ENCODE results near the gene EMP2. TPM values are rescaled to one million over a fixed set of nuclear protein-coding genes. Genes with fewer than 3 reads are reported as not detected.

Gene EMP2
- total and polyA plus RNA-seq, 2 experiments from 2014 or later: 29.1 to 93.4 TPM

- H3K79me2 ChIP-seq: no peaks in the 10 kb centered on the region
- TF ChIP-seq EZH2phosphoT487 (IDR thresholded peaks at IDR 0.05; ENCODE audit: low read depth, severe bottlenecking, unreplicated experiment): no peak
- TF ChIP-seq CTCF (IDR thresholded peaks at IDR 0.05; ENCODE audit: poor library complexity): no peak
- TF ChIP-seq EZH2 (IDR thresholded peaks at IDR 0.05; ENCODE audit: borderline replicate concordance): no peak
- no peaks in the 10 kb centered on the region for H3K9me2 ChIP-seq (replicated peaks; ENCODE audit: insufficient read depth)
- no peaks in the 10 kb centered on the region for H3K27me3 ChIP-seq
- no peaks in the 10 kb centered on the region for H3K36me3 ChIP-seq (replicated peaks; ENCODE audit: insufficient read depth, low read depth)
- H3K4me1 ChIP-seq (ENCODE audit: insufficient read depth): no peaks in the 10 kb centered on the region
- H2AFZ ChIP-seq: no peak overlapping the region
- DNase-seq (ENCODE audit: low spot score): no peak
- H3K27ac ChIP-seq: no peak overlapping the region
- no peaks in the 10 kb centered on the region for H3K9me3 ChIP-seq (ENCODE audit: low read depth)
- no peaks in the 10 kb centered on the region for H4K20me1 ChIP-seq (ENCODE audit: insufficient read depth, poor library complexity, severe bottlenecking)
- no peak overlapping the region for H3K4me3 ChIP-seq
- H3K4me2 ChIP-seq: no peak overlapping the region
- 95% methylated on average over 3 of the region's 3 CpGs for WGBS (ENCODE audit: low lambda C conversion rate, missing lambda C conversion rate)
Observed at GRCh38 chr16:10556236-10556635, 24.2 kb downstream of the EMP2 start.

GRCh38 chr16:10554569-10554968 is 25.8 kb downstream of the EMP2 start:
- TF ChIP-seq CTCF (IDR thresholded peaks at IDR 0.05; ENCODE audit: poor library complexity) (no peak), EZH2 (IDR thresholded peaks at IDR 0.05; ENCODE audit: borderline replicate concordance) (no peak), EZH2phosphoT487 (IDR thresholded peaks at IDR 0.05; ENCODE audit: low read depth, severe bottlenecking, unreplicated experiment) (no peak)
- DNase-seq (ENCODE audit: low spot score): no peak
- Histone ChIP-seq H2AFZ (no peak overlapping the region), H3K36me3 (replicated peaks; ENCODE audit: insufficient read depth, low read depth) (no peaks in the 10 kb centered on the region), H3K9me3 (ENCODE audit: low read depth) (no peaks in the 10 kb centered on the region), H3K27me3 (no peaks in the 10 kb centered on the region), H3K27ac (no peak overlapping the region), H3K4me1 (ENCODE audit: insufficient read depth) (no peaks in the 10 kb centered on the region), H3K4me2 (no peak overlapping the region), H3K4me3 (no peak overlapping the region), H3K79me2 (no peaks in the 10 kb centered on the region), H3K9me2 (replicated peaks; ENCODE audit: insufficient read depth) (no peaks in the 10 kb centered on the region), H4K20me1 (ENCODE audit: insufficient read depth, poor library complexity, severe bottlenecking) (no peaks in the 10 kb centered on the region)
- 90% methylated on average over 7 of the region's 7 CpGs for WGBS (ENCODE audit: low lambda C conversion rate, missing lambda C conversion rate)

DNA sequence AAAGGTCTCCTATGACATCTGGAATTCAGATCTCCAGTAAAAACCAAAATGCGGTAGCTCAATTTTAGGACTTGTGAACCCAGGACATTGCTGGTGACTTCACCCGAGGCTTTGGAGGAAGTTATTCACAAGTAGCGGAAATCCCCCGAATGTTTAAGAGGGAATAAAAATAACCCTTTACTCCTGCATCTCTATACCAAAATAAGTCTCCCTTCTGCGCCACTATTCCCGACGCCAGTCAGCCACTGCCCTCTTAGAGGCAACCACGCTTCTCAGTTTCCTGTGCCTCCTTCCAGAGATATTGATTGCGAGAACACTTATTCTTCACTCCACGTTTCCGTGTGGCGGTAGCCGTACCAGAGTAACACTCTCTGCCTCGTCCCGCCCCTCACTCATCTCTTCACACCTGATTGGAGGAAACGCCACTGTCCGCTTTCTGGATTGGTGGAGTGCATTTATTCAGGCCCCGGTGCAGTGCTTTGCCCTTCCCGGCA is 27.4 kb downstream of the EMP2 start:
- Histone ChIP-seq H3K4me2 (no peak overlapping the region), H3K36me3 (replicated peaks; ENCODE audit: insufficient read depth, low read depth) (no peaks in the 10 kb centered on the region), H3K4me3 (no peak overlapping the region), H2AFZ (no peak overlapping the region), H3K9me2 (replicated peaks; ENCODE audit: insufficient read depth) (no peaks in the 10 kb centered on the region), H3K9me3 (ENCODE audit: low read depth) (no peaks in the 10 kb centered on the region), H3K4me1 (ENCODE audit: insufficient read depth) (no peaks in the 10 kb centered on the region), H3K27me3 (no peaks in the 10 kb centered on the region), H4K20me1 (ENCODE audit: insufficient read depth, poor library complexity, severe bottlenecking) (no peaks in the 10 kb centered on the region), H3K27ac (no peak overlapping the region), H3K79me2 (no peaks in the 10 kb centered on the region)
- DNase-seq (ENCODE audit: low spot score): no peak
- TF ChIP-seq EZH2phosphoT487 (IDR thresholded peaks at IDR 0.05; ENCODE audit: low read depth, severe bottlenecking, unreplicated experiment) (no peak), EZH2 (IDR thresholded peaks at IDR 0.05; ENCODE audit: borderline replicate concordance) (no peak), CTCF (IDR thresholded peaks at IDR 0.05; ENCODE audit: poor library complexity) (no peak)
- 90% methylated on average over 19 of the region's 19 CpGs for WGBS (ENCODE audit: low lambda C conversion rate, missing lambda C conversion rate)

DNA sequence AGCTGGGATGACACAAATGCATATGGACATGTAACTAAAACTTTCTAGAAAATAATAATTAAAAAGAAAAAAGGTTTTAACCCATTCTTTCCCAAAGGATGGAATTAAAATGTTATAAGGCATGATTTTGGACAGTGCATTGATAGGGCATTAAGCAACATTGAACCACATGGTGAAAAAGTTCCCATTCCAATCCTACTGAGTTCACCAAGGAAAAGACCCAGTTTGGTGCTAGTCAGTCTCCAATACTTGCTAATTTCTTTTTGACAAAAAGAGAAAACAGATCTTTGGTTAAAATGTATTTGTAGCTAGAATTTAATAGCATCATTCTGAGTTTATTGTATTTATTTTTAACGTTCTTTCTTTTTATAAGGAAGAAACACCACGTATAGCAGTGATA is 28.1 kb downstream of the EMP2 start:
- Histone ChIP-seq H3K27me3 (no peaks in the 10 kb centered on the region), H3K9me2 (replicated peaks; ENCODE audit: insufficient read depth) (no peaks in the 10 kb centered on the region), H2AFZ (no peak overlapping the region), H3K79me2 (no peaks in the 10 kb centered on the region), H3K9me3 (ENCODE audit: low read depth) (no peaks in the 10 kb centered on the region), H3K36me3 (replicated peaks; ENCODE audit: insufficient read depth, low read depth) (no peaks in the 10 kb centered on the region), H3K4me3 (no peak overlapping the region), H3K4me2 (no peak overlapping the region), H4K20me1 (ENCODE audit: insufficient read depth, poor library complexity, severe bottlenecking) (no peaks in the 10 kb centered on the region), H3K27ac (no peak overlapping the region), H3K4me1 (ENCODE audit: insufficient read depth) (no peaks in the 10 kb centered on the region)
- 87% methylated on average over 2 of the region's 2 CpGs for WGBS (ENCODE audit: low lambda C conversion rate, missing lambda C conversion rate)
- DNase-seq (ENCODE audit: low spot score): no peak
- TF ChIP-seq EZH2phosphoT487 (IDR thresholded peaks at IDR 0.05; ENCODE audit: low read depth, severe bottlenecking, unreplicated experiment) (no peak), CTCF (IDR thresholded peaks at IDR 0.05; ENCODE audit: poor library complexity) (no peak), EZH2 (IDR thresholded peaks at IDR 0.05; ENCODE audit: borderline replicate concordance) (no peak)
